Omental fat pad (tissue), 4 donors: ENCODE measurements around the gene PRDM16. TPM values are rescaled to one million over a fixed set of nuclear protein-coding genes. Genes with fewer than 3 reads are reported as not detected.

ENCODE experiments used
- ATAC-seq: fragments of 150-250 bp; one replicate; pipeline ENCODE4 v1.9.1; 2016; ENCODE audit warnings: mild to moderate bottlenecking, moderate library complexity; ENCODE audit not compliant: low FRiP score
- DNase-seq: peaks from one replicate; pipeline ENCODE4 v3.0.0-alpha.2; 2019; ENCODE audit warnings: low spot score
- CTCF ChIP-seq, 3 donors: fragments of 450-650 bp; IDR thresholded peaks; one replicate each; pipeline ENCODE4 v1.5.1; 2016 to 2017; ENCODE audit warnings: antibody characterized with exemption in 3 of 3, mild to moderate bottlenecking in 3 of 3, moderate library complexity in 2 of 3
- total RNA-seq, 4 donors: library from RNA; depleted of rRNA; stranded (reverse); fragments of >200 nt; gene quantifications; one replicate each; pipeline ENCODE4 v1.1.0, GENCODE V29; 2016

Gene PRDM16
- total RNA-seq, 4 donors from 2014 or later = 0.19 to 3.8 (median 1.8) TPM

DNA sequence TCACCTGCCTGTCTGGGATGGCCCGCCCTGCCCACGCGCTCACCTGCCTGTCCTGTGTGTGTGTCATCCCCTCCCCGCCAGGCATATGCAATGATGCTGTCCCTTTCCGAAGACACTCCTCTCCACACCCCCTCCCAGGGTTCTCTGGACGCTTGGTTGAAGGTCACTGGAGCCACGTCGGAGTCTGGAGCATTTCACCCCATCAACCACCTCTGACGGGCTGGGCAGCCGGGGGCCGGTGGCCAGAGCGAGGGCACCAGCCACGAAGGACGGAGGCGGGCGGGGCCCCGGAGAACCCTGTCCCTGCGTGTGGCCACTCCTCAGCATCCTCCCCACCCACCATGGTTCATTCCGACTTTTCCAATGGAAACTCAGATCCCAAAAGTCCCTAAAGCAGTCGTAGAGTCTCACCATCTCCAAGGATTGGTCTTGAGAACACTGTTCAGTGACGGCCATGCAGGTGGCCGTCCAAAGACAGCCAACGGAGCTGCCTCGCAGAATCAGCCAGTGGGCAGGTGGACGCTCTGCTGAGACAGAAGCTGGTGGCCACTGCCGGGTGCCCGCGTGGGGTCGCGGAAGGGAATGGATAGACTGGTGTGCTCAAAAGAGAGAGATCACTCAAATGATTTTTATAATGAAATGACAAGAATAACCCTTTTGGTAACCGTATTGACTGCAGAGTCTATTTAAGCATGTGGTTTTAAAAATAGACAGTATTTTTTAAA, 364.8 kb downstream of the PRDM16 start:
- DNase-seq (no peak), ATAC-seq (no peak)

DNA sequence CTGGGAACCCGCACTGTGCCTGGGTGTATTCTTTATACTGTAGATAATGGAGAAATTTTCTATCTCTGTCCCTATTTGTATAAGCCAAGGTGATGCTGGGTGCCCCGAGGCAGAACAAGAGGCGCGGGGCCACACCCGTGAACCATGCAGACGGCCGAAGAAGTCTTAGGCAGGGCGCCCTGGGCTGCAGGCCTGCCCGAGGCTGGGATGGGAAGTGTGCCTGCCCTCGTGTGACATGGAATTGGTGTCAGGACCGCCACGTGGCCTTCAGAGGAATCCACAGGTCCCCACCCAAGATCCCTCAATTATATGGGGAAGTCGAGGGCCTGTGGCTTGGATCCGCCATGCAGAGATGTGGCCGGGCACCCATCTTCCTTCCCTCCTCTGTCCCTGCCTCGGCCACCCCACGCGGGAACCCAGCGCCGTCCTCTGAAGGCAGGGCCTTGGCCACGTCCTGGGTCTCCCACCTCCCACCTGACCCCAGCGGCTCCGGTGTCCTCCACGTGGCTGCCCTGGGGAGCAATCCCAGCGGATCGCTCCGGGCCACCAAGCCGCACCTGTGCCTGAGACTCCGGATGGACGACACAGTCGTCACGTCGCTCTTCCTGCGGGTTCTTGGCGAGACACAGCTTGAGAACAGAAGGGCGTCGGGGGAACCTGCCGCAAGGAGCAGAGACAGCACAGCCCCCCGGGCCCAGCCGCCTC, 365.6 kb downstream of the PRDM16 start:
- DNase-seq (no peak), ATAC-seq (no peak)
- TF ChIP-seq CTCF (IDR thresholded peaks at IDR 0.05) = no peak

More for the DNA sequence above, 364.8 kb downstream of the PRDM16 start:
- no peak for TF ChIP-seq CTCF (IDR thresholded peaks at IDR 0.05)

GRCh38 chr1:3435666-3436065, 366.7 kb downstream of the PRDM16 start:
- no peak for ATAC-seq
- no peak for TF ChIP-seq CTCF (IDR thresholded peaks at IDR 0.05)
- no peak for DNase-seq

DNA sequence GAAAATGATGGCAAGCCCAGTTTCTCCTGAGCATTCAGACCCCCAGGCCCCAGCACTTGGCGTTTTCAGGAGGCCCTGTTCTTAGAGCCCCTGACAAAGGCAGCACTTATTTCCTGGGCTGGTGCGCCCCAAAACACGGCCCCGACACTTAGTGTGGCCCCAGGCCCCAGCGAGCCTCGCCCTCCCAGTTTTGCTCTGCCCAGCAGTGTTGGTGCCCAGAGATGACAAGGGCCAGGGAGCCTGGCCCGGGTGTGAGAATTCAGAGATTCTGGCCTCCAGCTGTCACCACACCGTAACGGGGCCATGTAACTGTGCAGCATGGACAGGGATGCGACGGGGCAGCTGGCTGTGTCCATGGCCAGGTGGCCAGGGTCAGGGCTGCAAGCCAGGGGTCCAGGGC, 367.4 kb downstream of the PRDM16 start:
- no peak for DNase-seq
- ATAC-seq = no peak
- no peak for TF ChIP-seq CTCF (IDR thresholded peaks at IDR 0.05)

GRCh38 chr1:3436901-3437300, 367.9 kb downstream of the PRDM16 start:
- no peak for TF ChIP-seq CTCF (IDR thresholded peaks at IDR 0.05)
- no peak for DNase-seq
- no peak for ATAC-seq

DNA sequence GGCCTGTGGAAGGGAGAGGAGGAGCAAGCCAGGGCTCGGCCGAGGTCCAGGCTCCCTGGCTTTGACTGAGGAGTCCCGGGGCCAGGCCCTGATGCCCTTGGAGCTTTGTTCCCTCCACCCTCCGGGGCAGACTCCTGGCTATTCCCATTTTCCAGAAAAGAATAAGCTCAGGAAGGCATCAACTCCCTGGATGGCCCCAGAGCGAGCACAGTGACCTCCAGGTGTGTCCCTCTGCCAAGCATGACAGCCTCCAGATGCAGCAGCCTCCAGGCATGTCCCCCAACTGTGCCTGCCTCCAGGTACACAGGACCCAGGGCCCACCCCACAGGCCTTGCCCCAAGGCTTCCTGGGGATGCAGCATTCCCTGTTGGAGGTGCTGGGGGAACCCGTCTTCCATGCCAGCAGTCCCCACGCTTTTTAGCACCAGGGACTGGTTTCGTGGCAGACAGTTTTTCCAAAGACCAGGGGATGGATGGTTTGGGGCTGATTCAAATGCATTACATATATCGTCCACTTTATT, 369.7 kb downstream of the PRDM16 start:
- no peak for TF ChIP-seq CTCF (IDR thresholded peaks at IDR 0.05)
- ATAC-seq (no peak), DNase-seq (no peak)
